T47D (cell line): ENCODE data around the gene RPUSD3.
A peak's percentile ranks its signal among the peaks of the same experiment; 100 is the strongest.

ENCODE experiments used
- DNase-seq, 2 experiments: peaks; one replicate each; pipeline versions ENCODE4 v3.0.0 to v3.0.0-alpha.2; 2011 to 2012; ENCODE audit warnings: low read depth in 1 of 2, low spot score in 1 of 2
- JUND ChIP-seq: IDR thresholded peaks from 2 replicates; pipeline ENCODE4 v1.6.1; 2012; ENCODE audit warnings: low read depth
- in situ Hi-C: cut with HindIII; loops from 2 replicates; pipeline ENCODE4 v1.10.0; 2016; ENCODE audit warnings: low sequenced_read_pairs, low pct_unique_long_range_greater_than_20kb

The RPUSD3 gene

DNA sequence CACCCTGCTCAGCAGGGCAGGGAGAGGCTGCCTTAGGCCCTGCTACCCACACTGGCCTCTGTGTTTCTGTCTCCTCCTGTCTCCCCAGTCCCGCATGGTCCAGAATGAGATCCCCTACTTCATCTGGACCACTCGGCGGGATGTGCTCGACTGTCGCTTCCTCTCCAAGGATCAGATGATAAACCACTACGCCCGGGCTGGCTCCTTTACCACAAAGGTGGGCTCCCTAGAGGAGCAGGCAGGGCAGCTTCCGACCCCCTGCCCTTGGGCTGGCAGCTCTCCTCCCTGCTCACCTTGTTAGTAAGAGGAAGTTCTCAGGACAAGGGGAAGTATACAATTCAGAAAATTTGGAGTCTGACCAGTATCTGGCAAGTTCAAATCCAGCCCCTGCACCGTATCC is 27.8 kb downstream of the RPUSD3 start:
- in situ Hi-C loops = no loop called here
- DNase-seq = no peak
- TF ChIP-seq JUND = no peak

DNA sequence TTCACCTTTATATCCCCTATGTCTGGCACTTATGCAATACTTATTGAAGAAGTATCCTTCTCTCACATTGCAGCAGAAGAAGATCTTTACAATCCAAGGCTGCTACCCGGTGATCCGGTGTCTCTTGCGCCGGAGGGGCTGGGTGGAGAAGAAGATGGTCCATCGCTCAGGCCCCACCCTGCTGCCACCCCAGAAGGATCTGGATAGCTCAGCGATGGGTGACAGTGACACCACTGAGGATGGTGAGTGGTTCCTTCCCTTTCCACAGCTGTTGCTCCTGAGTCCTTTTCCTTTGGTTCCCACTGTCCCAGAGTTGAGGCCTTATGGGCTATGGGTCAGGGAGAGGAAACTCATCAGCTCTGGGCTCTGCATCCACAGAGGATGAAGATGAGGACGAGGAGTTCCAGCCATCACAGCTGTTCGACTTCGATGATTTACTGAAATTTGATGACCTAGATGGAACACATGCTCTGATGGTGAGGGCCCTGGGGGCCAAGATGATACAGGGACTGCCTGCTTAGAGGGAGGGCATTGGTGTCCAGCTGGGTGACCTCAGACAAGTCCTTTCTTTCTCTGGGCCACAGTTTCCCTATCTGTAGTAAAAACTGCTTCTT is 30.8 kb downstream of the RPUSD3 start:
- in situ Hi-C loops = no loop called here
- DNase-seq = no peak
- TF ChIP-seq JUND = no peak

GRCh38 chr3:9810846-9811245 is 33.0 kb downstream of the RPUSD3 start:
- in situ Hi-C loops = no loop called here
- no peak for DNase-seq
- TF ChIP-seq JUND = no peak

DNA sequence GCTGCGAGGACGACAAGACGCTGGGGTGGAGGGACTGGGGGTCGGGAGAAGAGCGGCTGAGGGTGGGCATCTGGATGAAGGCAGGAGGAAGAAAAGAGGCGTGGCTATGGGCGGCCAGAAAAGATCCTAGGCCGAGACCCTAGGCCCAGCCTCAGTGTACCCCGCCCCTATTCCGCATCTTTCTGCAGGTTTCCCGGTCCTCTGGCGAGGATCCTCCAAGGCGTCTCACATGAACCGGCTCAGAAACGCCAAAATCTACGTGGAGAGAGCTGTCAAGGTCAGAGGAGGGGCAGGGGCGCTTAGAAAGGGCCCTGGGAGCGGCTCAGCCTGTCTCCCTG is 33.4 kb downstream of the RPUSD3 start:
- DNase-seq = no peak
- in situ Hi-C loops = no loop called here
- no peak for TF ChIP-seq JUND

DNA sequence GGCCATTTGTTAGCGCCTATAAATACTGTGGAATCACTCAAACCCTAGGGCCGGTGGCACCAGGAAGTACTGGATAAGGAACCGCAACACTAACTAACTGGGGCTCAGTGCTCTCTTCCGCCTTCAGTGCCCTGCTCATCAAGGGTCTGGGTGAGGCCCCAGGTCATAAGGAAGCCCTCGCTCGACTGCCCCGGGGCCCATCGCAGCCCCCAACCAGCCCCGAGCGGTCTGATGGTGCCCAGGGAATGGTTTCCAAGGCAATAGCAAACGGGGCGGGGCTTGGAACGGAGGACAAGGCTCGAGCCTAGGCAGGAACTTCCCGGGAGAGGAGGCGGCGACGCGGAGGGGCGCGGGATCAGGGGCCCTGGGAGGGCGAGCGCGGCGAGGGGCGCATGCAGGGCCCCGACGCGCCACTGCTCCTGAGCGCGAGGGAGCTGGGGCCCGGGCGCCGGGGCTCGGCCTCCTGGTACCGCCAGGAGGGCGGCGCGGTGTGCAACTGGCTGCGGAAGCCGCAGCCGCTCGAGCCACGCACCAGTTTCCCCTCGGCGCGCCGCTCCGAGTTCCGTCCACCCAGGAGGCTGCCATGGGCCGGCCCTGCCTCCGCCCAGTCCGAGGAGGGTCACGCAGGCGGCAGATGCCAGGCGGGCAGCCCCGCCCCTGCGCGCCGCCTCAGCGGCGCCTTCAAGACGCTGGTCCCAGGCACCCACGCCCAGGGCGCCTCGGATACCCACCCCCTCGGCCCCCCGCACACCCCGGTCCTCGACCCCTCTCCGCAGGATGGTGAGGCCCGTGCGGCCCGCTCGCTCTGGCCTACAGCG is 34.0 kb downstream of the RPUSD3 start, which contains the start of gene TTLL3:
Gene TTLL3 (plus strand): TSS at position 648 of the 818 bp plus-strand sequence. CDS start 400 bp downstream, outside the sequence.
- in situ Hi-C loops = no loop called here
- DNase-seq = peak; percentile 68 to 73
- no peak for TF ChIP-seq JUND

DNA sequence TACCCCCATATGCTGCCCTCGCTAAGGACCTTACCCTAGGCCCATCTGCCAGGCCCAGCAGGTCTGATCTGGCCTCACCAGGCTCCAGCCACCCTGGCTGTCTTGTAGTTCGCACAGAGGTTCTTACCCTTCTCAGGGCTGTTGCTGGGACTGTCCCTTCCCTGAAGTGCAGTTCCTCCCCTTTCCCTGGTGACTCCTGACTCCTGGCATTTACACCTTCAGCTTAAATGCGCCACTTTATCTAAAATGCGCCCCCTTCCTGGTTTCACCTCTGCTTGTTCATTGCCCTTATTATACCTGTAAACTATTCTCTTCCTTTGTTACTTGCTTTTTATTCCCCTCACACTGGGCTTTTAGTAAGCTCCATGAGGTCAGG is 34.6 kb downstream of the RPUSD3 start:
- DNase-seq = peak in 1 of 2 experiments; percentile 18
- no peak for TF ChIP-seq JUND
- in situ Hi-C loops = no loop called here

DNA sequence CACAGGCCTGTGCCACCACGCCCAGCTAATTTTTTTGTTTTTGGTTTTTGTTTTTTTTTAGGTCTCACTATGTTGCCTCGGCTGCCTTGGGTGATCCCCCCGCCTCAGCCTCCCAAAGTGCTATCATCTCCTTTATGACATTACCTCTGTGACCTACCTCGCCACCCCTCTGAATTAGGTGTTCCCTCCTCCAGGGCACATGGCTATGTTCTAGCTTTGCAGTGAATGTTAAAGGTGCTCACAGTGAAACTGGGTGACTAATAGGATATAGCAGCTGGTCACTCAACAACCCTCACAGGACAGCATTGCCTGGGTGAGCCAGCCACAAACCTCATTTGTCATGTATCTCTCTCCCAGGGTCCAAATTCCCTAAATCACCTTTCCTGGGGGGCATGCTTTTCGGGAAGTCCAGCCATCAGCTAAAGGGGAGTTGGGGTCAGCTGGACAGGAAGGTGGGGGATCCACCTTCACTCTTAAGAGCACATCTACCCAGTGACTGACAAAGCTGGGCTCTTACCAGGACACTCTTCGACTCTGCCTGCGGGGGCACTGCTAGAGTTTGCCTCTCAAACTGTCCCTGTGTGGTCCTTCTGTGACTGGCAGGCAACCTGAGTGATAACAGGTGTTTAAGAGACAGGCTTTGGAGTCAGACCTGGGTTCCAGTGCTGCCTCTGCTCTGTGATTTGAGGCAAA is 35.3 kb downstream of the RPUSD3 start:
- in situ Hi-C loops = no loop called here
- no peak for TF ChIP-seq JUND
- DNase-seq = peak in 1 of 2 experiments; percentile 58

- in situ Hi-C loops = no loop called here
- DNase-seq = no peak
- no peak for TF ChIP-seq JUND
Observed at GRCh38 chr3:9807981-9808344, 35.8 kb downstream of the RPUSD3 start.

DNA sequence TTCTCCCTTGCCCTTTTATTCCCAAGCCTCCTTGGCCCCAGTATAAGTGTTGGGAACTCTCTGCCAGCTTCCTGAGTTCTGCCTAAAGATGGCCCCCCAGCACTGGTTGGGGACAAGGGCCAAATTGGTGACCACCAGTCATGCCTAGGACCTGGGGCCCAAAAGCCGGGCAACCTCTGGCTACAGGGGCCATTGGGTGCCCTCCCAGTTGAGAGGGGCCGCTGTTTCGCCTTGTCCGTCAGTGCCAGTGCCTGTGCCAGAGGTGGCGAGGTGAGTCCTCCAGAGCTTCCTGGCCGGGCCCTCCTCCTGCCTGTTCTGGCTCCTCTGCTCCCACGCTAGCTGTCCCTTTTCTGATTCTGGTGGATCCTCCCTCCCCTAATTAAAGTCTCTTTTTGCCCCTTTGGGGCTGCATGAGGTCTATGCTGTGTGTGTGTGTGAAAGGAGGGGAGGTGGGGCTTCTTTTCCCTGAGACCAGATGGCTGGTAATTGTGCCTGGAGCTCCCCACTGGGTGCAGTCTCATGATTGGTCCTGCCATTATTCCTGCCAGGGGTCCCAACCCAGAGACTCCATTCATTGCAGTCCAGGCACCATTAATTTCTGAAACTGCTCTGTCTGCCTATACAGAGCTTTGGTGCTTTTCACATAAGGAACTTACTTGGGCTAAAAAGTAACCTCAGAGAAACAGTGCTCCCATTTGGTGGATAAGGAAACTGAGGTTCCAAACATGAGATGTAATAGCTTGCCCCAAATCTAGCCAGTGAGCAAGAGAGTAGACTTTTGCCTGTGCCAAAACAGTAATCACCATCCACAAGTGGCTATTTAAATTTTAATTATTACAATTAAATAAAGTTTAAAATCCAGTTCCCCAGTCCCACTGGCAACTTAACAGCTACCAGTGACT is 36.9 kb downstream of the RPUSD3 start:
- DNase-seq = no peak
- no peak for TF ChIP-seq JUND
- in situ Hi-C loops = no loop called here

GRCh38 chr3:9806137-9806536 is 37.7 kb downstream of the RPUSD3 start:
- no peak for DNase-seq
- in situ Hi-C loops = no loop called here
- no peak for TF ChIP-seq JUND

DNA sequence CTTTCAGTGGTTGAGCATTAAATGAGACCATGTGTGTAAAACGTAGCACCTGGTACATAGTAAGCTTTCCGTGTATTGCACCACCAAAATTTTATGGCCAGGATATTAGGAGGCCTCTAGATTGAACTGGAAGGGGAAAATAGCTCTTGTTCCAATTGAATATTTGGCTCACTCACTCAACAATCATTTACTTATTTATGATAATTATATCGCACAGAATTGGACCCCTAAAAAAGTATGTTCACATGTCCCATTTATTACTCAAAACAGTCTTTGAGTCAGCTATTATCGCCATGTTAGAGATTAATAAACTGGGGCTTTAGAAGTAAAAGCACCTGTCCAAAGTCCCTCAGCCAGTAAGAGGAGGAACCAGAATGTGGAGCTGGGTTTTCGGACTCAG is 38.8 kb downstream of the RPUSD3 start:
- in situ Hi-C loops = no loop called here
- DNase-seq = no peak
- TF ChIP-seq JUND = no peak

GRCh38 chr3:9803494-9803893 is 40.3 kb downstream of the RPUSD3 start:
- in situ Hi-C loops = no loop called here
- no peak for TF ChIP-seq JUND
- DNase-seq = no peak
